GM21423 (cell line): ENCODE results near the gene PYGO2.

Experiments
- ATAC-seq: cut with Tn5 transposase; IDR thresholded peaks from one replicate; pipeline ENCODE4 v1.9.1; 2021; ENCODE audit warnings: mild to moderate bottlenecking, moderate library complexity; ENCODE audit not compliant: unreplicated experiment

The PYGO2 gene

GRCh38 chr1:154963643-154964042, 2.1 kb upstream of the PYGO2 start:
- no peak for ATAC-seq

DNA sequence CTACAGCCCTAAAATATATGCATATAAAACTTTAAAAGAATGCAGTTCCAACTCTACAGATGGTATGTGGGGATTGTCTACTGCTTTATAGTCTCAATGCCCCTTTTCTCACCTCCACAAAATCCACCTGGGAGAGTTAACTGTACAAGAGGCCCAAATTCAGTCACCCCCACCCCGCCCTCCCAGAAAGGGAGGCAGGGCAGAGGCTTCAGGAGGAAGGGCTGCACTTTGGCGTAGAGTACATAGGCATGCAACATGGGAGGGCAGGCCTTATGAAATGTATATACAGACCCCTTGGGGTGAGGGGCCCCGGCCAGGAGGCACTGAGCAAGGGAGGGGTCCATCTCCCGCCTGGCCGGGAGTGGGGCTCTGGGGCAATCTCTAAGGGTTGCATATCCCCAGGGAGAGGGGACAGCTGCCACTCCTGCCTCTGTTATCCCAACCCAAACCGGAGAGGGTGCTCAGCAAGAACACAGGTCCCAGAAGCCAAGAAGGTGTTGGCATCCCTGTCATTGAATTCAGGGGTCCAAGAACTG, 1.3 kb upstream of the PYGO2 start:
- ATAC-seq = no peak

GRCh38 chr1:154962156-154962749, 671 bp upstream of the PYGO2 start:
- no peak for ATAC-seq

- ATAC-seq = no peak
Observed at GRCh38 chr1:154960446-154961136, 991 bp downstream of the PYGO2 start.

GRCh38 chr1:154959426-154959780, 2.2 kb downstream of the PYGO2 start:
- no peak for ATAC-seq

DNA sequence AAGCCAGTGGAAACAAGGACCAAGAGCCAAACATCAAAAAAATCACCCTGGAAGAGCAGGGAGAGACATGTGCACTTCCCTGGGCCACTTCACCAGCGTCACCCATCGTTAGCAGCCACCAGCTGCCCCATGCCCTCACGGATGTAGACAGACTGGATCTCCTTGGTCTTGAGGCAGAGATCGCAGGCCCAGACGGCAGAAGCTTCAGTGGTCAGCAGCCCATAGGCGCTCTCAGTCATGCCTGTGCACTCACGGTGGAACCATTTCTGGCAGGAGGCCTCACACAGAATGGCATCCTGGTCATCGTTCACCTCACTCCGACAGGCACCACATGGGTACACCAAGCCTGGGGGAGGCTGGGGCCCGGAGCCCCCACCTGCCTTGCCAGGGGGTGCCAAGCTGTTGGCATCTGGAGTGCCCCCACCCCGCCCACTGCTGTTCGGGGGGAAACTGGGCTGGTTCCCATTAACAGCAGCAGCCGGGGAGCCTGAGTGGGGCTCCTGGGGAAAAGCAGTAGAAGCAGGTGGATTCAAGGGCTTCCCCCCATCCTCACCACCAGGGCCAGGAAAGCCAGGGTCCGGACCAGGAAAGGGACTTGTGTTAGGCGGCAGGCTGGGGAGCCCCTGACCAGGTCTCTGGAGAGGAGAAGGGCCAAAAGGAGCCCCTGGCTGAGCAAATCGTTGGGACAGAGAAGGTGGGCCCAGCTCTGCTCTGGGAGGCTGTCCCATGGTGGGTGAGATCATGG, 2.7 kb downstream of the PYGO2 start:
- no peak for ATAC-seq

GRCh38 chr1:154958036-154958435, 3.5 kb downstream of the PYGO2 start:
- no peak for ATAC-seq

- no peak for ATAC-seq
Observed at GRCh38 chr1:154957091-154957657, 4.4 kb downstream of the PYGO2 start.

GRCh38 chr1:154956544-154956941, 5.0 kb downstream of the PYGO2 start:
- no peak for ATAC-seq

- ATAC-seq = peak; percentile 58
Observed at GRCh38 chr1:154955718-154956543, 5.7 kb downstream of the PYGO2 start, which contains the start of gene PBXIP1. Gene PBXIP1, minus strand, starts transcription at chr1:154956099. Its CDS starts 2,378 bp downstream, at chr1:154953721.

DNA sequence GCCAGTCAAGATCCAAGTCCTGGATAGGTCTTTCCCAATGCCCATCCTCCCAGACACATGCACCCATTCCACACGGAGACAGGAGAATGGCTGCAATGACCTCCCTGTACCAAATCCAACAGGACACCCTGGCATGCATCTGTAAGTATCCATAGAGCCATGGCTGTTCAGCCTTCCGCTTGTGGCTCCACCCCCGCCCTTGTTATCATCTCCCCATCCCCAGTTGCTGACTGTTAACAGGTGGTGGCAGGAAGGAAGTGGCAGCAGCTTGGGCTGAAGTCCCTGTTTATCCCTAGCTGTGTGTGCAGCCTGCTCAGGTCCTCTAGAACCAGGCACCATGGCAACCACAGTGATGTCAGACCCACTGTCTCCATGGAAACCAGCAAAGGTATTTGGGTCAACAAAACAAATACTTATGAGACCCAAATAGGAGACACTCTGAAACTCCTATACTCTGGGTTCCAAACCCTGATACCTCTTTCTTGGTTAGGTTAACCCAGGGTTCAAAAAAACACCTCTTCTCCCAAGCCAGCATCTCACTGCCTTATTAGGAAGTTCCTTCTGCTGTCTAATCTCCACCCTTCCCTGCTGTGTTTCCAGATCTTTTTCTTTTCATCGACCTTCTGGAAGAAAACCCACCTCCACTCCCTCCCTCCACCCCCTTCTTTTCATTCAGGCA, 6.4 kb downstream of the PYGO2 start:
- ATAC-seq = peak; percentile 40

GRCh38 chr1:154954541-154954940, 7.0 kb downstream of the PYGO2 start:
- no peak for ATAC-seq

DNA sequence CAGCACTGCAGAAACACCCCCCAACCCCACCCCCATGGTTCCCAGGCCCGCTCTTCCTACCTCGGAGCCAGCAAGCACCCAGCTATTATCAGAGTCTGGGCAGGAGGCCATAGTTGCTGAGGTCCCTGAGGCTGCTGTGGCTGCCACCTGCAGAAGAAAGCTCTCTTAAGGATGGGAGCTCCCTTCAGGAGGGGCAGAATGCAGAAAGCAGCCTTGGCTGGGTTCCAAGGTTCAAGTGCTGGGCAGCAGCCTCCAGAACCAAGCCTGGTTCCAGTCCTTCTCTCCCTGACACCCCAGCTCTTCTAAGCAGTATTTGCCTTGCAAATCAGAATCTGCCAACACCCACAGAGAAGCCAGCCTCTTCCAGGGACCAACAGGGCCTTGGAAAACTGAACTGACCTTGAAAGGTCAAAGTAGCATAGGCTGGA, 8.0 kb downstream of the PYGO2 start:
- ATAC-seq = no peak

DNA sequence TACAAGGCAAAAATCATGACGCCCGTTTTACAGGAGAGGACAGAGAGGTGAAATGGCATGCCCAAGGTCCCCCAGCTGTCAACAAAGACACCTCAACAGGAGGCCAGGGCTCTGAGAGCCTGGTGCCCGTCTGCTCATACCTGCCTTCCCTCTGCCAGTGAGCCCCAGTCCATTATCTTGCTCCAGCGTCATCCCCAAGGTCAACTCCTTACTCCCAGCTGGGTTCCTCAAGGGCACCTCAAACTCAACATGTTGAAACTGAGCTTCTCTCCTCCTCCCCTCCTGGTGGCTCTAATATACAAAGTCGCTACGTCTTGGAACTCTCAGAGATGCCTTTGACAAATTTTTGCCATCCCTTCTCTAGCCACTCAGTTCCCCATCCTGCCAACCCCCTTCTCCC, 8.9 kb downstream of the PYGO2 start:
- no peak for ATAC-seq

GRCh38 chr1:154951901-154952657, 9.5 kb downstream of the PYGO2 start:
- ATAC-seq = no peak

GRCh38 chr1:154948079-154948478, 13.5 kb downstream of the PYGO2 start:
- ATAC-seq = no peak

DNA sequence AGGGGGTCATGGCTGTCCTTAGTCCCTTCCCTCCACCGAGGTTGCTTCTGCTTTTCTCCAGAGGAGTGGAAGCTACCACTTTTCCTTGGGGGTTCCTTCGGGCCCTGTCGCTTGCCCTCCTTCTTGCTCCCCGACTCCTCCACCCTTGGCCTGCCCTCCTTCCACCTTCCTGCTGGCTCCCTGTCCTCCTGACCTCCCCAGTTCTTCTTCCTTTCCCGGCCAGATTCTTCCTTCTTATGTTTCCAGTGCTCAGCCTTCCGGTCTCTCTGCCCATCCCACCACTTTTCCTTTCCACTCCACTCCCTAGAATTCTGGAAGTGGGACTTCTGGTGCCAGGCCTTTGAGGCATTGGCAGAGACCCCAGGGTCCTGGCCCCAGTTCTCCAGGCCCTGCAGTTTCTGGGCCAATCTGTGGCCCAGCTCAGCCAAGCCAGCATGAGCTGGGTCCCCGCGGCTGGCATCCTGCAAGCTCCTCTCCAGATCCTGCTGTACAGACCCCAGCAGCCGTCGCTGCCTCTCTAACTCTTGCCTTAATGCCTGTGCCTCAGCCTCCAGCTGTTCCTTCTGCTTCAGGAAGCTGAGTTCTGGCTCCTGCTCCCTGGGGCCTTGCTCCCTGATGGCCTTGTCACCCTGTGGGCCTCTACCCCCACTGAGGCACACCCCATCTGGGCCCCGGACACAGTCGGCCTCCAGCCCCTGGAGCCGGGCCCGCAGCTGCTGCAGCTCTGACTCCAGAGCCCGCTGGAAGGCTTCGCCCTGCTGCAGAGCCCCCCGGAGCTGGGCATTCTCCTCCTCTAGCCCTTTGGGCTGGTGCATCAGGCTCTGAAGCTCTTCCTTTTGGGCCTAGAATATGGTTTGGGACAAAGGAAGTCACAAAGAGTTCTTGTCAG, 15.4 kb downstream of the PYGO2 start:
- no peak for ATAC-seq
